ENCODE measurements around the gene MOBP.

Gene MOBP

GRCh38 chr3:39542588-39542988, 75.1 kb downstream of the MOBP start:
- Histone ChIP-seq H3F3A (ENCODE audit: insufficient read depth, low read length) (no peaks in the 10 kb centered on the region), H3K9me2 (ENCODE audit: low read depth, low read length) (no peaks in the 10 kb centered on the region), H4K20me1 (ENCODE audit: insufficient read depth, low read length) (no peaks in the 10 kb centered on the region), H3K4me1 (ENCODE audit: insufficient read depth, low read length, severe bottlenecking) (no peaks in the 10 kb centered on the region), H3K27me3 (ENCODE audit: insufficient read depth, low read length) (peaks cover 5% of the 10 kb centered on the region; the same call in 1 of the 2 replicates), H3K79me2 (ENCODE audit: insufficient read depth, low read length) (no peaks in the 10 kb centered on the region), H3K9ac (ENCODE audit: low read length) (no peak overlapping the region), H3K9me3 (ENCODE audit: low read length) (no peaks in the 10 kb centered on the region), H3K4me2 (ENCODE audit: low read length) (no peak overlapping the region), H3K4me3 (ENCODE audit: low read depth, low read length, poor library complexity, severe bottlenecking) (no peak overlapping the region), H3K27ac (ENCODE audit: low read depth, low read length, poor library complexity, severe bottlenecking) (no peak overlapping the region), H2AFZ (ENCODE audit: low read length) (no peak overlapping the region), H3K36me3 (ENCODE audit: insufficient read depth, low read length) (no peaks in the 10 kb centered on the region)
- TF ChIP-seq EZH2 (IDR thresholded peaks at IDR 0.05; ENCODE audit: borderline replicate concordance, low read length) (no peak), CTCF (IDR thresholded peaks at IDR 0.05; ENCODE audit: low read length) (no peak)

- Histone ChIP-seq H3K4me2 (ENCODE audit: low read length) (no peak overlapping the region), H3K9me2 (ENCODE audit: low read depth, low read length) (no peaks in the 10 kb centered on the region), H3K79me2 (ENCODE audit: insufficient read depth, low read length) (no peaks in the 10 kb centered on the region), H3F3A (ENCODE audit: insufficient read depth, low read length) (no peaks in the 10 kb centered on the region), H3K4me3 (ENCODE audit: low read depth, low read length, poor library complexity, severe bottlenecking) (no peak overlapping the region), H3K9me3 (ENCODE audit: low read length) (no peaks in the 10 kb centered on the region), H3K27ac (ENCODE audit: low read depth, low read length, poor library complexity, severe bottlenecking) (no peak overlapping the region), H3K36me3 (ENCODE audit: insufficient read depth, low read length) (no peaks in the 10 kb centered on the region), H3K4me1 (ENCODE audit: insufficient read depth, low read length, severe bottlenecking) (no peaks in the 10 kb centered on the region), H3K27me3 (ENCODE audit: insufficient read depth, low read length) (no peaks in the 10 kb centered on the region), H2AFZ (ENCODE audit: low read length) (no peak overlapping the region), H4K20me1 (ENCODE audit: insufficient read depth, low read length) (no peaks in the 10 kb centered on the region), H3K9ac (ENCODE audit: low read length) (no peak overlapping the region)
- no peak for TF ChIP-seq CTCF (IDR thresholded peaks at IDR 0.05; ENCODE audit: low read length)
- no peak for TF ChIP-seq EZH2 (IDR thresholded peaks at IDR 0.05; ENCODE audit: borderline replicate concordance, low read length)
Observed at GRCh38 chr3:39548282-39548681, 80.8 kb downstream of the MOBP start.

- H3K79me2 ChIP-seq (ENCODE audit: insufficient read depth, low read length): no peaks in the 10 kb centered on the region
Observed at GRCh38 chr3:39550354-39551051, 83.0 kb downstream of the MOBP start.

More at GRCh38 chr3:39550354-39551051, 83.0 kb downstream of the MOBP start:
- Histone ChIP-seq H3K9me2 (ENCODE audit: low read depth, low read length) (no peaks in the 10 kb centered on the region), H3K4me1 (ENCODE audit: insufficient read depth, low read length, severe bottlenecking) (no peaks in the 10 kb centered on the region), H3F3A (ENCODE audit: insufficient read depth, low read length) (no peaks in the 10 kb centered on the region), H3K4me2 (ENCODE audit: low read length) (no peak overlapping the region), H3K27me3 (ENCODE audit: insufficient read depth, low read length) (no peaks in the 10 kb centered on the region), H3K36me3 (ENCODE audit: insufficient read depth, low read length) (no peaks in the 10 kb centered on the region), H3K9me3 (ENCODE audit: low read length) (no peaks in the 10 kb centered on the region), H3K27ac (ENCODE audit: low read depth, low read length, poor library complexity, severe bottlenecking) (no peak overlapping the region), H4K20me1 (ENCODE audit: insufficient read depth, low read length) (no peaks in the 10 kb centered on the region), H3K4me3 (ENCODE audit: low read depth, low read length, poor library complexity, severe bottlenecking) (no peak overlapping the region), H2AFZ (ENCODE audit: low read length) (no peak overlapping the region), H3K9ac (ENCODE audit: low read length) (no peak overlapping the region)
- no peak for TF ChIP-seq CTCF (IDR thresholded peaks at IDR 0.05; ENCODE audit: low read length)
- no peak for TF ChIP-seq EZH2 (IDR thresholded peaks at IDR 0.05; ENCODE audit: borderline replicate concordance, low read length)
